ENCODE data around the gene USP16. TPM values are rescaled to one million over a fixed set of nuclear protein-coding genes. Genes with fewer than 3 reads are reported as not detected.

USP16 gene
- total RNA-seq, 4 donors from 2014 or later: 20.7 to 30.0 (median 25.5) TPM

GRCh38 chr21:29022166-29022565, 2.3 kb upstream of the USP16 start:
- H3K36me3 ChIP-seq: no peaks in the 10 kb centered on the region
- H3K27ac ChIP-seq: no peak overlapping the region
- no peaks in the 10 kb centered on the region for H3K9me3 ChIP-seq
- no peaks in the 10 kb centered on the region for H3K27me3 ChIP-seq
- no peak overlapping the region for H3K4me3 ChIP-seq
- peaks cover 36% of the 10 kb centered on the region for H3K4me1 ChIP-seq
- DNase-seq (ENCODE audit: low spot score in 2 of 2): no peak
- TF ChIP-seq POLR2A (IDR thresholded peaks at IDR 0.05) (no peak), CTCF (IDR thresholded peaks at IDR 0.05) (no peak), EP300 (IDR thresholded peaks at IDR 0.05) (no peak), POLR2AphosphoS5 (IDR thresholded peaks at IDR 0.05) (no peak)
- 87% methylated on average over 4 of the region's 4 CpGs for WGBS

GRCh38 chr21:29025328-29025713, 853 bp downstream of the USP16 start:
- no peak for DNase-seq (ENCODE audit: low spot score in 2 of 2)
- peaks cover 21% of the 10 kb centered on the region for H3K36me3 ChIP-seq
- peak overlapping the region; percentile 98 for H3K27ac ChIP-seq
- H3K9me3 ChIP-seq: no peaks in the 10 kb centered on the region
- TF ChIP-seq CTCF (IDR thresholded peaks at IDR 0.05): no peak
- TF ChIP-seq POLR2AphosphoS5 (IDR thresholded peaks at IDR 0.05): no peak
- TF ChIP-seq POLR2A (IDR thresholded peaks at IDR 0.05): no peak
- TF ChIP-seq EP300 (IDR thresholded peaks at IDR 0.05): no peak
- H3K4me3 ChIP-seq: peak overlapping the region; percentile 67
- H3K27me3 ChIP-seq: no peaks in the 10 kb centered on the region
- peaks cover 14% of the 10 kb centered on the region for H3K4me1 ChIP-seq
- 0% methylated on average over 6 of the region's 6 CpGs for WGBS

GRCh38 chr21:29029524-29029923, 5.1 kb downstream of the USP16 start:
- Histone ChIP-seq H3K27ac (no peak overlapping the region), H3K27me3 (no peaks in the 10 kb centered on the region), H3K4me1 (peaks cover 21% of the 10 kb centered on the region), H3K9me3 (no peaks in the 10 kb centered on the region), H3K4me3 (no peak overlapping the region), H3K36me3 (peaks cover 53% of the 10 kb centered on the region)
- WGBS: 95% methylated on average over 1 of the region's 1 CpG
- no peak for DNase-seq (ENCODE audit: low spot score in 2 of 2)
- TF ChIP-seq EP300 (IDR thresholded peaks at IDR 0.05) (no peak), POLR2AphosphoS5 (IDR thresholded peaks at IDR 0.05) (no peak), POLR2A (IDR thresholded peaks at IDR 0.05) (no peak), CTCF (IDR thresholded peaks at IDR 0.05) (no peak)

- TF ChIP-seq POLR2AphosphoS5 (IDR thresholded peaks at IDR 0.05) (no peak), POLR2A (IDR thresholded peaks at IDR 0.05) (no peak), EP300 (IDR thresholded peaks at IDR 0.05) (no peak)
- no peak for DNase-seq (ENCODE audit: low spot score in 2 of 2)
- no peaks in the 10 kb centered on the region for H3K9me3 ChIP-seq
- H3K27ac ChIP-seq: no peak overlapping the region
- H3K27me3 ChIP-seq: no peaks in the 10 kb centered on the region
- peaks cover 13% of the 10 kb centered on the region for H3K4me1 ChIP-seq
- no peak overlapping the region for H3K4me3 ChIP-seq
- 92% methylated on average over 1 of the region's 1 CpG for WGBS
- H3K36me3 ChIP-seq: peaks cover 65% of the 10 kb centered on the region
Measured at GRCh38 chr21:29030909-29031308, 6.4 kb downstream of the USP16 start.

GRCh38 chr21:29033301-29033700, 8.8 kb downstream of the USP16 start:
- Histone ChIP-seq H3K27me3 (no peaks in the 10 kb centered on the region), H3K4me3 (no peak overlapping the region), H3K36me3 (peaks cover 86% of the 10 kb centered on the region), H3K9me3 (no peaks in the 10 kb centered on the region), H3K4me1 (peaks cover 7% of the 10 kb centered on the region), H3K27ac (no peak overlapping the region)
- TF ChIP-seq CTCF (IDR thresholded peaks at IDR 0.05): no peak
- no peak for TF ChIP-seq POLR2A (IDR thresholded peaks at IDR 0.05)
- 63% methylated on average over 4 of the region's 4 CpGs for WGBS
- DNase-seq (ENCODE audit: low spot score in 2 of 2): no peak

- WGBS: 82% methylated on average over 3 of the region's 3 CpGs
- H3K9me3 ChIP-seq: no peaks in the 10 kb centered on the region
- peaks cover 86% of the 10 kb centered on the region for H3K36me3 ChIP-seq
- no peaks in the 10 kb centered on the region for H3K27me3 ChIP-seq
- H3K27ac ChIP-seq: no peak overlapping the region
- H3K4me1 ChIP-seq: peaks cover 7% of the 10 kb centered on the region
- TF ChIP-seq CTCF (IDR thresholded peaks at IDR 0.05) (no peak), POLR2A (IDR thresholded peaks at IDR 0.05) (no peak), POLR2AphosphoS5 (IDR thresholded peaks at IDR 0.05) (no peak), EP300 (IDR thresholded peaks at IDR 0.05) (no peak)
- no peak for DNase-seq (ENCODE audit: low spot score in 2 of 2)
- no peak overlapping the region for H3K4me3 ChIP-seq
Measured at GRCh38 chr21:29033871-29034270, 9.4 kb downstream of the USP16 start.
